GM10248 (cell line): ENCODE data around the gene IQUB.

Experiments
- CTCF ChIA-PET: fragments of 300-600 bp; sonication (Branson Sonifier 250); formaldehyde crosslinking; extraction: SDS; loops from one replicate; lab custom pipeline; 2021; ENCODE audit warnings: antibody characterized with exemption; lab: Yijun Ruan, JAX
- POLR2A ChIA-PET: fragments of 350-650 bp; sonication (Branson Sonifier 250); formaldehyde crosslinking; extraction: SDS; loops from one replicate; lab custom pipeline; 2020; ENCODE audit warnings: antibody characterized with exemption; lab: Yijun Ruan, JAX
- DNase-seq: peaks from one replicate; pipeline ENCODE4 v3.0.0; 2012; ENCODE audit errors: extremely low spot score
- TF ChIP-seq, protein P1 (sequence below): IDR thresholded peaks from 2 replicates; pipeline ENCODE4 v1.5.1; 2012; ENCODE audit warnings: mild to moderate bottlenecking, low read depth; ENCODE audit errors: extremely low read depth, missing control alignments, control extremely low read depth

Gene IQUB

DNA sequence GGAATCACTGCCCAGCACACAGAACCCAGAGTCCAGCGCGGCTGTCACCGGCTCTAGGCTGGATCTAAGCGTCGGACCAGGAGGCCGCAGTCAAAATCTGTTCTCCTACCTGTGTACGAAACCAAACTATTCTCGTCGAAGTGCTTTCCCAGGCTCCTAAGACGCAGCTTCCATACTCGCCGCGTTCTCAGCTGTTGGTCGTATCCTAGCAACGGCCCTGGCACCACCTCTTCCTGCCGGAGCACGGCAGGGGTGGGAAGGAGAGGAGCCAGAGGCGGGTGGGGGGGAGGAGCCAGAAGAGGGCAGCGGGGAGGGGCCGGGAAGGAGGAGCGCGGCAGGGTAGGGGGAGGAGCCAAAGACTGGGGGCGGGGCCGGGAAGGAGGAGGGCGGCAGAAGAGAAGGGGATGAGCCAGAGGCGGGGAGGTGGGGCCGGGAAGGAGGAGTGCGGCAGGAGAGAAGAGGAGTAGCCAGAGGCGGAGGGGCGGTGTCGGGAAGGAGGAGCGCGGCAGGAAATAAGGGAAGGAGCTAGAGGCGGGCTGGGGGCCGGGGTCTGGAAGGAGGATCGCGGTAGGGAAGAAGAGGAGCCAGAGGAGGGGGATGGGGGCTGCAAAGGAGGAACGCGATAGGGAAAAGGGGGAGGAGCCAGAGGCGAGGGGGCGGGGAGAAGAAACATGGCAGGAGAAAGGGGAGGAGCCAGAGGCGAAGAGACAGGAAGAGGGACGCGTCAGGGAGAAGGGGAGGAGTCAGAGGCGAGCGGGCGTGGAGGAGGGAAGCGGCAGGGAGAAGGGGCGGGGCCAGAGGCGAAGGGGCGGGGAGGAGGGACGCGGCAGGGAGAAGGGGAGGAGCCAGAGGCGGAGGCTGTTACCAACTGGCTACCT is at the start of gene IQUB:
Gene IQUB, minus strand, starts transcription at position 213 of the 878 bp plus-strand sequence. CDS start 22,255 bp downstream, outside the sequence.
- peak; percentile 95 for DNase-seq
- TF ChIP-seq, protein P1, sequence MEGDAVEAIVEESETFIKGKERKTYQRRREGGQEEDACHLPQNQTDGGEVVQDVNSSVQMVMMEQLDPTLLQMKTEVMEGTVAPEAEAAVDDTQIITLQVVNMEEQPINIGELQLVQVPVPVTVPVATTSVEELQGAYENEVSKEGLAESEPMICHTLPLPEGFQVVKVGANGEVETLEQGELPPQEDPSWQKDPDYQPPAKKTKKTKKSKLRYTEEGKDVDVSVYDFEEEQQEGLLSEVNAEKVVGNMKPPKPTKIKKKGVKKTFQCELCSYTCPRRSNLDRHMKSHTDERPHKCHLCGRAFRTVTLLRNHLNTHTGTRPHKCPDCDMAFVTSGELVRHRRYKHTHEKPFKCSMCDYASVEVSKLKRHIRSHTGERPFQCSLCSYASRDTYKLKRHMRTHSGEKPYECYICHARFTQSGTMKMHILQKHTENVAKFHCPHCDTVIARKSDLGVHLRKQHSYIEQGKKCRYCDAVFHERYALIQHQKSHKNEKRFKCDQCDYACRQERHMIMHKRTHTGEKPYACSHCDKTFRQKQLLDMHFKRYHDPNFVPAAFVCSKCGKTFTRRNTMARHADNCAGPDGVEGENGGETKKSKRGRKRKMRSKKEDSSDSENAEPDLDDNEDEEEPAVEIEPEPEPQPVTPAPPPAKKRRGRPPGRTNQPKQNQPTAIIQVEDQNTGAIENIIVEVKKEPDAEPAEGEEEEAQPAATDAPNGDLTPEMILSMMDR: no peak
- ChIA-PET CTCF (interaction anchor here (1.1 to 2.4 kb wide), 3 partner anchors 12 to 40 kb away, joined by 3 to 8 read pairs (median 6); no protein-coding TSS in a partner anchor), POLR2A (no interaction called here)

DNA sequence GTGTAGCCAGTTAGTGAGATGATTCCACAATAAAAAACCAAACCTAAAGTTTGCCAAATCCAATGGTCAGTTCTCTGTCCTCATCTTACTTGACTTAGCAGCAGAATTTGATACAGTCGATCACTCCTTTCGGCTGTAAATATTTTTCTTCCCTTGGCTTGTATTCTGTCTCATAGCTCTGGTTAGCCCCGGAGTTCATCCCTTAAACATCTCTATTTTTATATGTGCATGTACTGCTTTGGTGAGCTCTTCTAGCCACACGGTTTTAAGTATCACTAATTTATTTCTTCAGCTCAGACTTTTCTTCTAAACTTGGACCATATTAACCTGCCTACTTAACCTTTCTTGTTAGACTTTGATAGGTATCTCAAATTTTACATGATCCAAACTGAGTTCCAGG is 49.4 kb upstream of the IQUB start:
- no peak for DNase-seq
- TF ChIP-seq, protein P1: no peak
- ChIA-PET POLR2A (interaction anchor here (0.7 kb wide), 1 partner anchor 27 kb away, joined by 3 read pairs; no protein-coding TSS in a partner anchor), CTCF (interaction anchor here (1.6 to 3.2 kb wide), 3 partner anchors 11 to 288 kb away, joined by 5 to 11 read pairs (median 7); no protein-coding TSS in a partner anchor)

- TF ChIP-seq, protein P1: no peak
- CTCF ChIA-PET: interaction anchor here (0.9 to 3.2 kb wide), 5 partner anchors 42 to 291 kb away, joined by 3 to 11 read pairs (median 3); no protein-coding TSS in a partner anchor
- DNase-seq: no peak
- POLR2A ChIA-PET: no interaction called here
Observed at GRCh38 chr7:123581162-123581459, 46.7 kb upstream of the IQUB start.

GRCh38 chr7:123580406-123581161 is 46.2 kb upstream of the IQUB start:
- ChIA-PET CTCF (interaction anchor here (1.3 to 1.6 kb wide), 3 partner anchors 41 to 86 kb away, joined by 3 to 4 read pairs (median 3); no protein-coding TSS in a partner anchor), POLR2A (no interaction called here)
- TF ChIP-seq, protein P1: peak; percentile 42
- DNase-seq: no peak

- POLR2A ChIA-PET: no interaction called here
- TF ChIP-seq, protein P1: no peak
- CTCF ChIA-PET: no interaction called here
- DNase-seq: no peak
Observed at GRCh38 chr7:123579416-123579815, 45.0 kb upstream of the IQUB start.

DNA sequence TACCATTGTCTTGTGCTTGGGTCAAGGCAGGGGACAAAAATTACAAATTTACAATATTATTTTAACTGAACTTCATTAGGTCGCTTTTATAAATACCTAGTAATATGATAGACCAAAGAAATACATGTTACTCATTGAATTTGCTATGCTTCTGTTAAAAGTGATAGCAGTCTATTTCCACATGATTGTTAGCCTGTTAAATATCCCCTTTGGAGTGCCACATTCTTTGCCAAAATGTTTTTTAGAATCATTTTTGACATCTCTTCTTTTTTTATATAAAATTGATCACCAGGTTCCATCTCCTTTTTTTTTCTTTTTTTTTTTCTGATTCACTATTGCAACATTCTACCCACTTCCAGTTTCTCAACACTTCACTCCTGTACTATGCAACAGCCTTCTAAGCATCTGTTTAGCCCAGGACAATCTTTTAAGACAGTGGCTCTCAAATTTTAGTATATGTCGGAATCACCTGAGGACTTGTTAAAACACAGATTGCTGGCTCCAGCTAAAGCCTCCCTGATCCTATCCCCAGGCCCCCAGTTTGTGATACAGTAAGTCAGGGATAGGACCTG is 39.6 kb upstream of the IQUB start:
- POLR2A ChIA-PET: no interaction called here
- TF ChIP-seq, protein P1: no peak
- CTCF ChIA-PET: interaction anchor here (0.8 to 2.9 kb wide), 4 partner anchors 10 to 40 kb away, joined by 3 to 7 read pairs (median 4); no protein-coding TSS in a partner anchor
- no peak for DNase-seq
